Measurements from ENCODE around the gene AKAP13. TPM values are rescaled to one million over a fixed set of nuclear protein-coding genes. Genes with fewer than 3 reads are reported as not detected.

AKAP13 gene
- total RNA-seq, 2 experiments from 2014 or later = 85.1 to 104 TPM

DNA sequence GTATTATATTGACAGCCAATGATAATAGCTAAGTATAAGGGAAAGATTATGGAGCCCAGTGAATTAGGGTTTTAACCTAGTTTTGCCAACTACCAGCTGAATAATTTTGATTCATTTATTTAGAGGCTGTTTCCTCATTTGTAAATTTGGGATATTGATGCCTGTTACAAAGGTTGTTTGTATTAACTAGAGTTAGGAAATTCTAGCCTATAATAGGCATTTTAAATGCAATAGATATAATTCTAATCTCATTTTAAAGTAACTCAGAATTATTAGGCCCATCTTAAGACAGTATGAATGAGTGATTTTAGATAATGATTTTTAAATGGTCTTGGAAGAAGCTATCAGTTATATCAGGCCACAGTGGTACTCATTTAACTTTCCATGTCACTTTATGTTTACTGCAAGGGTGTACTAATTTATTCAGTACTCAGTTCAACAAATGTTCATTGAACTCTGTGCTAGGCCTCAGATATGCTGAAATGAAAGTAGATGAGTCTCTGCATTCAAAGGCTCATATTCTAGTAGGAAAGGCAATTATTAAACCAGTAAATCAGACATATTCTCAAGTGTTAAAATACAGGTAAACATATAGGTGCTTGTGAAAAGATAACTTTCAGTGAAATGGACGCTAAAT is 213.5 kb downstream of the AKAP13 start:
- no peak overlapping the region for H3K27ac Mint-ChIP-seq
- no peak overlapping the region for H3K4me3 Mint-ChIP-seq

DNA sequence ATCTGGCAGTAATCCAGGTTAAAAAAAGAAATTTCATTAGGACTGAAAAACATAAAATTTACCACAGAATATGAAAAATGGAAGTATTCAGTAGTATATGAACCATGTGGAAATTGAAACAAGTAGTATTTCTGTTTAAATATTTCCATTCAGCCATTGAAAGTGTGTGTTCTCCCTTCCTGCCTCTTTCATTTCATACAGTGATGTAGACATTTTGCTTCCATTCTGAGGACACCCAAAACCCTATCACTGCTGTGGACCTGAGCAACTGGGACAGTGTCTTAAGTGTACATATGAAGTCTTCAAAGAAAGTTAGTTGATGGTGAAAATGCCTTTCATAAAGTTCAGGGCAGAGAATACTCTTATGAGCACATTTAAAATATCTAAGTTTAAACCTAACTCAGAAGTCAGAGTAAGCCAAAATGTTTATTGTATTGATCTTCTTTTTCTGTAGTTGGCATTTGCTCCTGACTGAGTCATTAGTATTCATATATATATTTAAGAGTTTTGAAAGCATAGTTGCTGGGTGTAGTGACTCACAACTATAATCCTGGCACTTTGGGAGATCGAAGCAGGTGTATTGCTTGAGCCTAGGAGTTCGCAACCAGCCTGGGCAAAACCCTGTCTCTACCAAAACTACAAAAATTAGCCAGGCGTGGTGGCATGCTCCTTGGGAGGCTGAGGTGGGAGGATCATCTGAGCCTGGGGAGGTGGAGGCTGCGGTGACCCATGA is 215.6 kb downstream of the AKAP13 start:
- POLR2A ChIA-PET = interaction anchor here (0.7 kb wide), 1 partner anchor 20 kb away, joined by 3 read pairs; no protein-coding TSS in a partner anchor
- Mint-ChIP-seq H3K36me3 (ENCODE audit: low read depth) (peaks cover 23% of the 10 kb centered on the region), H3K27ac (peak overlapping the region; percentile 74), H3K4me3 (peak overlapping the region; percentile 16), H3K4me1 (peaks cover 57% of the 10 kb centered on the region), H3K27me3 (no peaks in the 10 kb centered on the region), H3K9me3 (ENCODE audit: low read depth) (no peaks in the 10 kb centered on the region)
- peak; percentile 25 for DNase-seq
- CTCF ChIA-PET = no interaction called here
- intact Hi-C loops (cut with DNase I, micrococcal nuclease) = no loop called here
- peak; percentile 70 for ATAC-seq

More for the DNA sequence above, 213.5 kb downstream of the AKAP13 start:
- Mint-ChIP-seq H3K36me3 (ENCODE audit: low read depth) (peaks cover 26% of the 10 kb centered on the region), H3K9me3 (ENCODE audit: low read depth) (no peaks in the 10 kb centered on the region), H3K27me3 (no peaks in the 10 kb centered on the region), H3K4me1 (peaks cover 63% of the 10 kb centered on the region)
- POLR2A ChIA-PET = no interaction called here
- CTCF ChIA-PET = interaction anchor here (0.6 kb wide), 1 partner anchor 30 kb away, joined by 3 read pairs; no protein-coding TSS in a partner anchor
- ATAC-seq = no peak
- intact Hi-C loops (cut with DNase I, micrococcal nuclease) = no loop called here
- DNase-seq = no peak

DNA sequence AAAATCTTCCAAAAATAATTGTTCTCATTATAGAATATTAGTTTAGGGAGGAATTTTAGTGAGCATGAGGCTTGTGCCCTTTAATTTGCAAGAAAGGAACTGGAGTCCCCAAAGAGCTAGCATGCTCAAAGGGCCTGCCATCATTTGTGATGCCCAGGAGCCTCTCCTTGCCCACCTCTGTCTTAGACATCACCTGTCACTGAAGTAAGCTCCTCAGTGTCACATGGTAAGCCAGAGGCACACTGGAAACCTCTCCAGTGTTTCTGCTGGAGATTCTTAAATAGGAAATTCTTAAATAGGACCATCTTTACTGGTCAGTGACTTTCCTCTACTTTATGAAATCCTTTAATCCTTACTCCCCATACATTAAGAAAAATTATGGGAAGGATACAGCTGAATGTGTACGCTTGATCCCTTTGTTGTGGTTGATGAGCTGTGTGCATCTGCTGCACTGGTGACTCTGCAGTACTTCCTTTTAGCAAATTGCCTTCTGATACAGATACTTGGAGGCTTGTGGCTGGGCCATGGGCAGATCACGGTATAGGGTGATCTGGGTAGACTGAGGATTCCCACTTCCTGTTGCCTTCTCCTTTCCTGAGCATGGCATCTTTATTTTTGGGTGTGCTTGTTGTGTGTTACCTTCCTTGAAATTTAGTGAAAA is 216.9 kb downstream of the AKAP13 start:
- Mint-ChIP-seq H3K27ac (peak overlapping the region; percentile 53), H3K9me3 (ENCODE audit: low read depth) (no peaks in the 10 kb centered on the region), H3K36me3 (ENCODE audit: low read depth) (peaks cover 23% of the 10 kb centered on the region), H3K4me1 (peaks cover 55% of the 10 kb centered on the region), H3K27me3 (no peaks in the 10 kb centered on the region), H3K4me3 (no peak overlapping the region)
- ChIA-PET POLR2A (no interaction called here), CTCF (interaction anchor here (0.6 kb wide), 1 partner anchor 21 kb away, joined by 3 read pairs; no protein-coding TSS in a partner anchor)
- DNase-seq = peak; percentile 52
- ATAC-seq = peak; percentile 81
- intact Hi-C loops (cut with DNase I, micrococcal nuclease) = loop anchor here (1.0 kb wide), 2 partner anchors 14 to 15 kb away; no protein-coding TSS in a partner anchor

DNA sequence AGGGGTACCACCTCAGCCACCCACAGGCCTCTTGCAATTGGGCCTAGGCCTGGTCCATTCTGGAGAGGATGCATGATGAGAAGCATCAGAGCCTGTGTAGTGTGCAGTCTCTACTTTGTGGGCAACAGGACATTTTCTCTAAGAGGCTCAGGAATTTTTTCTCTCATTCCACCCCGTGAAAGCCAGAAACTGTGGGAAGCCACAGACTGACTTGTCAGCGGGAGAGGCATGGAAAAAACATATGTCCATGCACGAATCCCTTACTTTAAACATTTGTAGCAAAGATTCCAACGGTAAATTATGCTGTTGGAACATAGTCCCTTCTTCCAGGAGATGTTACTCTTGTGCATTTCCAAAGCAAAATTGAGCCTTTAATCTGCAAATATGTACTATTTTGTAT is 217.8 kb downstream of the AKAP13 start:
- Mint-ChIP-seq H3K9me3 (ENCODE audit: low read depth) (no peaks in the 10 kb centered on the region), H3K36me3 (ENCODE audit: low read depth) (peaks cover 28% of the 10 kb centered on the region), H3K4me3 (no peak overlapping the region), H3K4me1 (peaks cover 61% of the 10 kb centered on the region), H3K27me3 (no peaks in the 10 kb centered on the region), H3K27ac (peak overlapping the region; percentile 53)
- POLR2A ChIA-PET = no interaction called here
- DNase-seq = no peak
- intact Hi-C loops (cut with DNase I, micrococcal nuclease) = no loop called here
- ATAC-seq = no peak
- CTCF ChIA-PET = no interaction called here

DNA sequence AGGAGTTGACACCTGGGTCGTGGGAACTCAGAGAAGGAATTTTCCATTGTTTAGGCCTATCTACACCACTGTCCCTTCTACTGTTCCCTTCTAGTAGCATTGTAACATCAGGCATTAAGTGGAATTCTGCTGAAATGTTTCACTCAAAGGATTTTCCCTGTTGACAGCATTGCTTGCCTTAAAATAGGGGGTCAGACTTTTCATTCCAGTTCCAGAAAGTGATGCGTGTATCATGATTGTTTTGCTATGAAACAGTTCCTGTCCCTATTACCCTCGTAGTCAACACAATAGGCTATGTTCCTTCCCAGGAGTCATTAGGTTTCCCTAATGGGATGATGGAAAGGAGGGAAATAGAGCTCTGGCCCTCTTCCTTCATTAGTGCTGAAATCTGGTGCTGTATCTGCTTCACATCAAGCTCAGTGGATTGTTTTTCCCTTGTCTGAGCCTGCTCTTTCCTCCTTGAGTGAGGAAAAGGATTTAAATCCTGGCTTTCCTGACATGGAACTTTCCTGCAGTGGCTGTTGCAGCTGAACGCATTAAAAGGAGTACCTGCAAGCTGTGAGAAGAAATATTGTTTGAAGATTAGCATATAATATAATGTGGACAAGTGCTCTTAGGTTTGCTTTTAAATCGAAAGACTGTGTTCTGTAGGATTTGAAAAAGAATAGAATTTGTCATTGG is 218.5 kb downstream of the AKAP13 start:
- no peak overlapping the region for H3K27ac Mint-ChIP-seq
- ATAC-seq = no peak
- H3K27me3 Mint-ChIP-seq = no peaks in the 10 kb centered on the region
- H3K36me3 Mint-ChIP-seq (ENCODE audit: low read depth) = peaks cover 33% of the 10 kb centered on the region
- ChIA-PET CTCF (interaction anchor here (2.0 kb wide), 1 partner anchor 20 kb away, joined by 6 read pairs; no protein-coding TSS in a partner anchor), POLR2A (no interaction called here)
- H3K9me3 Mint-ChIP-seq (ENCODE audit: low read depth) = no peaks in the 10 kb centered on the region
- H3K4me3 Mint-ChIP-seq = no peak overlapping the region
- DNase-seq = no peak
- peaks cover 64% of the 10 kb centered on the region for H3K4me1 Mint-ChIP-seq
- intact Hi-C loops (cut with DNase I, micrococcal nuclease) = no loop called here

DNA sequence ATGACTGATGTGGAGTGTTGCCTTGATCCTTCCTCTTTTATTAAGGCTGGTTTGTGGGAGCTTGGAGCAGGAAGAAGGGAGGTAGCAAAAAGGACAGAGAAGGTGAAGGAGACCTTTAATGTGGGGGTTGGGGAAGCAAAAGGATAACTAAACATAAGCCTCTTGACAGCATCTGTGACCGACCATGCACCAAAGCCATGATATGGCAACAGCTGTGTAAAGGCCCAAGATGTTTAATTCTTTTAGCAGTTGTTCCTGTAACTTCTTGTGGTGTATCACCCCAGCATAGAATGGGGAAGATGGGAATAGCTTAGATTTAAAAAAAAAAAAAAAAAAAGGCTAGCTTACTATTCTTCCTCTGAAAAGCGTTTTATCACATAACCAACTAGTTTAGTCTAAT is 219.6 kb downstream of the AKAP13 start:
- Mint-ChIP-seq H3K9me3 (ENCODE audit: low read depth) (no peaks in the 10 kb centered on the region), H3K4me3 (no peak overlapping the region), H3K27ac (no peak overlapping the region), H3K4me1 (peaks cover 58% of the 10 kb centered on the region), H3K27me3 (no peaks in the 10 kb centered on the region), H3K36me3 (ENCODE audit: low read depth) (peaks cover 35% of the 10 kb centered on the region)
- ChIA-PET CTCF (interaction anchor here (1.5 to 2.0 kb wide), 3 partner anchors 11 to 23 kb away, joined by 4 to 6 read pairs (median 4); no protein-coding TSS in a partner anchor), POLR2A (no interaction called here)
- ATAC-seq (no peak), DNase-seq (no peak)
- intact Hi-C loops (cut with DNase I, micrococcal nuclease) = no loop called here

DNA sequence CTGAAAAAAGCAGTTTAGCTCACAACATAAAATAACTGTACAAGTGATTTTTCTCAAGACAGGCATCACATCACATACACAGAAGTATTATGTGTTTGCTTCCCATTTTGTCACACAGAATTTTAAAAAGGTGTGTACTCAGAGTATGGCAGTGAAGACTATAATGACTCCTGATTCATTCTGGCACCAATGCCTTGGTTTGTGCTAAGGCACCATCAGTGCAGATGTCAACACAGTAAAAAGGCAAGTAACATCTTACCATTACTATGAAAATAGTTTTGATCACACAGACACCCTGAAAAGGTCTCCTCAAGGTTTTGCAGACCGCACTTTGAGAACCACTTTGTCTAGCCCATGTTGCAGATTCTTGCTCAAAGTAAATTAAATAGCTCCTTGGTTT is 222.8 kb downstream of the AKAP13 start:
- Mint-ChIP-seq H3K9me3 (ENCODE audit: low read depth) (no peaks in the 10 kb centered on the region), H3K4me3 (no peak overlapping the region), H3K36me3 (ENCODE audit: low read depth) (peaks cover 24% of the 10 kb centered on the region), H3K27me3 (no peaks in the 10 kb centered on the region), H3K27ac (peak overlapping the region; percentile 23), H3K4me1 (peaks cover 31% of the 10 kb centered on the region)
- intact Hi-C loops (cut with DNase I, micrococcal nuclease) = no loop called here
- ATAC-seq (peak; percentile 31), DNase-seq (no peak)
- ChIA-PET CTCF (interaction anchor here (1.0 to 1.5 kb wide), 3 partner anchors 13 to 98 kb away, joined by 3 to 4 read pairs (median 4); no protein-coding TSS in a partner anchor), POLR2A (no interaction called here)

DNA sequence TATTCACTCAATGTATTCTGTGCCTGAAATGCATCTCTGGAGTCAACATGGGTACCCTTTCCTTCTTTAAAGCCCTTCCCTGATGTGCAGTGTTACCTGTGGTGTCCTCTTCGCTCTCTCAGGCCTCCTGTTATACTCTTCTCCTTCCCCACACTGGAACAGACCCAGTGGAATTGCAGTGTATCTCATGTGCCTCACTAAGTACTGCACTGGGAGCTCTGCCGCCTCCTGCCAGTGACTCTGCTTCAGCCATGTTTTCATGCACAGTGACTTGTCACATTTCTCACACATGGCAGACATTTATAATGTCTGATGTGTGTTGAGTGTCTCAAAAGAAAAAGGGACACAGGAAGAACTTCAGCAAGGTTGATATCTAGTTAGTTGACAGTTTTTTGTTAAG is 223.3 kb downstream of the AKAP13 start:
- DNase-seq (no peak), ATAC-seq (no peak)
- ChIA-PET CTCF (interaction anchor here (1.0 to 1.5 kb wide), 3 partner anchors 13 to 99 kb away, joined by 3 to 4 read pairs (median 4); no protein-coding TSS in a partner anchor), POLR2A (no interaction called here)
- H3K36me3 Mint-ChIP-seq (ENCODE audit: low read depth) = peaks cover 22% of the 10 kb centered on the region
- no peak overlapping the region for H3K27ac Mint-ChIP-seq
- no peak overlapping the region for H3K4me3 Mint-ChIP-seq
- H3K27me3 Mint-ChIP-seq = no peaks in the 10 kb centered on the region
- H3K9me3 Mint-ChIP-seq (ENCODE audit: low read depth) = no peaks in the 10 kb centered on the region
- intact Hi-C loops (cut with DNase I, micrococcal nuclease) = no loop called here
- H3K4me1 Mint-ChIP-seq = peaks cover 26% of the 10 kb centered on the region

DNA sequence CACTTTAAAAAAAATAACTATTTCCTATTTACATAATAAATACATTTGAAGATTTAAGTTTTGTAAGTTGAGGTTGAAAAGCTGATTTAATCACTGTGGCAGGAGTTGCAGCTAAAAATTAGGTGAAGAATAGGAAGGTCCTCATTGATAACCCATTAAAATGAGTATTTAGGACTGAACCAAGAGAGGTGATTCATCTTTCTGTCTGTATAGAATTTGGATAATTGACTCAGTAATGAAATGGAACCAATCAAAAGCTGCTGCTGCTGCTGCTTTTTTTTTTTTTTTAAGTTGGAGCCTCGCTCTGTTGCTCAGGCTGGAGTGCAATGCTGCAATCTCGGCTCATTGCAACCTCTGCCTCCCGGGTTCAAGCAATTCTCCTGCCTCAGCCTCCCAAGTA is 223.8 kb downstream of the AKAP13 start:
- no peaks in the 10 kb centered on the region for H3K9me3 Mint-ChIP-seq (ENCODE audit: low read depth)
- H3K27me3 Mint-ChIP-seq = no peaks in the 10 kb centered on the region
- intact Hi-C loops (cut with DNase I, micrococcal nuclease) = no loop called here
- ChIA-PET POLR2A (no interaction called here), CTCF (interaction anchor here (1.0 to 1.5 kb wide), 4 partner anchors 12 to 99 kb away, joined by 3 to 5 read pairs (median 4); no protein-coding TSS in a partner anchor)
- no peak overlapping the region for H3K4me3 Mint-ChIP-seq
- peaks cover 19% of the 10 kb centered on the region for H3K36me3 Mint-ChIP-seq (ENCODE audit: low read depth)
- ATAC-seq = peak; percentile 27
- H3K27ac Mint-ChIP-seq = no peak overlapping the region
- DNase-seq = no peak
- peaks cover 23% of the 10 kb centered on the region for H3K4me1 Mint-ChIP-seq

DNA sequence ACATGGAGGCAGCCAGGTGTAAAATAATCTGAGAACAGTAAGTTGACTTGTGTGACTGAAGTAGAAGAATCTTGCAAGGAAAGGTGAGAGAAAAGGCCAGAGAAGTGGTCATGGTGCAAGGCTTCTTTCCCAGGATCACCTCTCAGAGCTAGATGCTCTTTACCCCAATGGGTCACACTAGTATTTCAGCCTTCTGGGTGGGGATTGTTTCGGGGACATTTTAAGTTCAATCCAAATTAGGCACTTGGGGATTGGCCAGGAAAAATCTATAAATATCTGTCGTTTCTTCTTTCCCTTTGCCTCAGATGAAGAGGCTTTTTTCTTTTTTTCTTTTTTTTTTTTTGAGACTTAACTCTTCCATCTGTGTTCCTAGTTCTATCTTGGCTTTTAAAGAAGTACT is 226.3 kb downstream of the AKAP13 start:
- intact Hi-C loops (cut with DNase I, micrococcal nuclease) = loop anchor here in 1 of 2 experiments (1.0 kb wide), 1 partner anchor 24 kb away; no protein-coding TSS in a partner anchor
- ATAC-seq (no peak), DNase-seq (no peak)
- H3K4me1 Mint-ChIP-seq = peaks cover 29% of the 10 kb centered on the region
- peak overlapping the region; percentile 59 for H3K27ac Mint-ChIP-seq
- CTCF ChIA-PET = interaction anchor here (0.6 to 2.0 kb wide), 3 partner anchors 11 to 125 kb away, joined by 3 to 5 read pairs (median 5); no protein-coding TSS in a partner anchor
- H3K4me3 Mint-ChIP-seq = no peak overlapping the region
- H3K9me3 Mint-ChIP-seq (ENCODE audit: low read depth) = no peaks in the 10 kb centered on the region
- POLR2A ChIA-PET = interaction anchor here (0.7 to 1.4 kb wide), 4 partner anchors 12 to 164 kb away, joined by 3 to 6 read pairs (median 4); no protein-coding TSS in a partner anchor
- peaks cover 26% of the 10 kb centered on the region for H3K36me3 Mint-ChIP-seq (ENCODE audit: low read depth)
- H3K27me3 Mint-ChIP-seq = no peaks in the 10 kb centered on the region

All from activated CD4-positive, alpha-beta T cell treated with anti-CD3 and anti-CD28 coated beads for 36 hours (primary cell).